ENCODE measurements around the gene COL4A2. TPM values are rescaled to one million over a fixed set of nuclear protein-coding genes. Genes with fewer than 3 reads are reported as not detected.

COL4A2 gene
- polyA plus RNA-seq, 2 of the 4 experiments (the other 2 are of a cell fraction) = 46.9 to 119 TPM

- no peak overlapping the region for H3K4me2 ChIP-seq
- FAIRE-seq = no peak
- 85% methylated on average over 25 of the region's 25 CpGs for WGBS (ENCODE audit: missing lambda C conversion rate)
- no peak for TF ChIP-seq ATOH8 (CRISPR knock-in tag; IDR thresholded peaks at IDR 0.05; ENCODE audit: low read depth)
- no peak for TF ChIP-seq CHD4 (IDR thresholded peaks at IDR 0.05; ENCODE audit: borderline replicate concordance)
- TF ChIP-seq NPAS2 (CRISPR knock-in tag; IDR thresholded peaks at IDR 0.05; ENCODE audit: borderline replicate concordance) = no peak
- TF ChIP-seq USF2 (IDR thresholded peaks at IDR 0.05) = no peak
- no peak for TF ChIP-seq RAD21 (conservative IDR thresholded peaks at IDR 0.05 in 1 of 2, IDR thresholded peaks at IDR 0.05 in 1 of 2)
- TF ChIP-seq POLR2A (IDR thresholded peaks at IDR 0.05; ENCODE audit: low read length) = no peak
- no peak for TF ChIP-seq MAZ (IDR thresholded peaks at IDR 0.05; ENCODE audit: borderline replicate concordance, low read depth, low read length)
- TF ChIP-seq GATA3 (IDR thresholded peaks at IDR 0.05; ENCODE audit: borderline replicate concordance) = no peak
- no peak for TF ChIP-seq REST (IDR thresholded peaks at IDR 0.05)
- no peak for TF ChIP-seq ESRRA (IDR thresholded peaks at IDR 0.05; ENCODE audit: borderline replicate concordance, low read length)
- no peak for TF ChIP-seq CBX8 (IDR thresholded peaks at IDR 0.05)
- TF ChIP-seq HOXB5 (CRISPR knock-in tag; IDR thresholded peaks at IDR 0.05) = no peak
- no peak for TF ChIP-seq CHD2 (IDR thresholded peaks at IDR 0.05; ENCODE audit: low read length, partially characterized antibody)
- no peak for TF ChIP-seq CTCF (IDR thresholded peaks at IDR 0.05)
- TF ChIP-seq JUNB (IDR thresholded peaks at IDR 0.05) = no peak
- H3K4me3 ChIP-seq = no peak overlapping the region
- H3K9me3 ChIP-seq = no peaks in the 10 kb centered on the region
- ChIA-PET CTCF (interaction anchor here (1.8 kb wide), 1 partner anchor 9 kb away, joined by 6 read pairs; no protein-coding TSS in a partner anchor), POLR2A (no interaction called here)
- H3K4me1 ChIP-seq = peaks cover 19% of the 10 kb centered on the region
- H3K27ac ChIP-seq = no peak overlapping the region
- DNase-seq (ENCODE audit: low read depth in 1 of 2, low spot score in 1 of 2) = no peak
- ATAC-seq = no peak
Observed at GRCh38 chr13:110445722-110446574, 138.9 kb downstream of the COL4A2 start.

- ATAC-seq = no peak
- FAIRE-seq = no peak
- no peak for DNase-seq (ENCODE audit: low read depth in 1 of 2, low spot score in 1 of 2)
- no peak overlapping the region for H3K4me3 ChIP-seq
- CTCF ChIA-PET = no interaction called here
- POLR2A ChIA-PET = no interaction called here
- no peaks in the 10 kb centered on the region for H3K9me3 ChIP-seq
- H3K4me2 ChIP-seq = no peak overlapping the region
- 64% methylated on average over 4 of the region's 4 CpGs for WGBS (ENCODE audit: missing lambda C conversion rate)
- H3K4me1 ChIP-seq = peaks cover 19% of the 10 kb centered on the region
- H3K27ac ChIP-seq = no peak overlapping the region
- TF ChIP-seq ZFP36 (IDR thresholded peaks at IDR 0.05; ENCODE audit: borderline replicate concordance, partially characterized antibody) = no peak
- no peak for TF ChIP-seq JUNB (IDR thresholded peaks at IDR 0.05)
- no peak for TF ChIP-seq NPAS2 (CRISPR knock-in tag; IDR thresholded peaks at IDR 0.05; ENCODE audit: borderline replicate concordance)
- no peak for TF ChIP-seq MAZ (IDR thresholded peaks at IDR 0.05; ENCODE audit: borderline replicate concordance, low read depth, low read length)
- no peak for TF ChIP-seq ZC3H11A (IDR thresholded peaks at IDR 0.05)
- no peak for TF ChIP-seq TFCP2L1 (CRISPR knock-in tag; IDR thresholded peaks at IDR 0.05)
- no peak for TF ChIP-seq ZSCAN20 (CRISPR knock-in tag; IDR thresholded peaks at IDR 0.05)
- TF ChIP-seq RNF2 (IDR thresholded peaks at IDR 0.05; ENCODE audit: borderline replicate concordance, low read depth) = no peak
- no peak for TF ChIP-seq RFX5 (IDR thresholded peaks at IDR 0.05)
- TF ChIP-seq RAD21 (conservative IDR thresholded peaks at IDR 0.05 in 1 of 2, IDR thresholded peaks at IDR 0.05 in 1 of 2) = no peak
- no peak for TF ChIP-seq HOXA7 (CRISPR knock-in tag; IDR thresholded peaks at IDR 0.05)
- no peak for TF ChIP-seq HMGXB4 (CRISPR knock-in tag; IDR thresholded peaks at IDR 0.05; ENCODE audit: borderline replicate concordance)
- no peak for TF ChIP-seq RARB (CRISPR knock-in tag; IDR thresholded peaks at IDR 0.05)
- TF ChIP-seq HOXB5 (CRISPR knock-in tag; IDR thresholded peaks at IDR 0.05) = no peak
- no peak for TF ChIP-seq CBX2 (IDR thresholded peaks at IDR 0.05; ENCODE audit: borderline replicate concordance, low read depth)
- TF ChIP-seq CBX8 (IDR thresholded peaks at IDR 0.05) = no peak
- no peak for TF ChIP-seq USF2 (IDR thresholded peaks at IDR 0.05)
Observed at GRCh38 chr13:110446575-110446890, 139.4 kb downstream of the COL4A2 start.
